ENCODE measurements around the gene PPP1R26.
"Not testable (repeated sequence)": the region's sequence is repeated elsewhere in the genome, so short reads cannot be mapped to it uniquely, and the experiment has no call there.

Gene PPP1R26, protein sequence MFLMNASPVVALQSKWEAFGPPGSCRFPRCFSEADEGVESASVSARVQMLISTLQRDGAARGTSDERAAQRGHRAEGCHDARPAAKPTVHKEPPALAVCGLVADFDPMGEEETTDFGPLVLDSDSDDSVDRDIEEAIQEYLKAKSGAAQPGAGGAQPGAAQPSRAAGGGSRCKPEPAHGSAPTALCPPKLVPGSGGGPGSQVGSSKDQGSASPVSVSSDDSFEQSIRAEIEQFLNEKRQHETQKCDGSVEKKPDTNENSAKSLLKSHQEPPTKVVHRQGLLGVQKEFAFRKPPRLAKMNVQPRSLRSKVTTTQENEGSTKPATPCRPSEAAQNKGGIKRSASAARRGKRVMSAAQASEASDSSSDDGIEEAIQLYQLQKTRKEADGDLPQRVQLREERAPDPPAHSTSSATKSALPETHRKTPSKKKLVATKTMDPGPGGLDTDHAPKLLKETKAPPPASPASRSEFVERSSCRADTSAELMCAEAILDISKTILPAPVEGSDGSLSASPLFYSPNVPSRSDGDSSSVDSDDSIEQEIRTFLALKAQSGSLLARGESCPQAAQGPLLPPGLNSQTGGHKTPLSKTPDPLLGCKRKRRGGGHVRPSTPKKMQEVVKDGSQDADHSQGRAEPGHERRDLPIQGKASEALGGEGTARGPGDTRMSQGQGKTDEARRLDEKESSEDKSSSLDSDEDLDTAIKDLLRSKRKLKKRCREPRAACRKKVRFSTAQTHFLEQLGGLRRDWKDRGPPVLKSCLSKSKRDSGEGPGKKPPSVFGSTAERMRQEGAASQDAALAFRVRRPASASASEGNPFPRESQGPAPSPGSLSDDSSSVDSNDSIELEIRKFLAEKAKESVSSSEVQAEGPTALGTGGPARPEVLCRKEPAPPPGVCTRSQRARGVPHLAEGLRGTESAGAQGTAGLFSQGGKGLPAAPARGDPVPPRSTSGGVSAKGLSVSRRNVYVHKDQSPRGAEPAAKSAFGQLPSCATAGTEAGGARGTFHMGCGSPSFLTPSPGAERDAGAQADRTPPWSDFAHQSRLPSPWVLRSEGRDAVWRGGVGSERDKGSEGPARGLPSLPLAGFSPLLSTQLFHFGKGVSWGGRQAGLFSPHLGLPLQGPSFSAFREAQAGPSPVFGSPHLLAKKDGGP (N-terminal part only)

DNA sequence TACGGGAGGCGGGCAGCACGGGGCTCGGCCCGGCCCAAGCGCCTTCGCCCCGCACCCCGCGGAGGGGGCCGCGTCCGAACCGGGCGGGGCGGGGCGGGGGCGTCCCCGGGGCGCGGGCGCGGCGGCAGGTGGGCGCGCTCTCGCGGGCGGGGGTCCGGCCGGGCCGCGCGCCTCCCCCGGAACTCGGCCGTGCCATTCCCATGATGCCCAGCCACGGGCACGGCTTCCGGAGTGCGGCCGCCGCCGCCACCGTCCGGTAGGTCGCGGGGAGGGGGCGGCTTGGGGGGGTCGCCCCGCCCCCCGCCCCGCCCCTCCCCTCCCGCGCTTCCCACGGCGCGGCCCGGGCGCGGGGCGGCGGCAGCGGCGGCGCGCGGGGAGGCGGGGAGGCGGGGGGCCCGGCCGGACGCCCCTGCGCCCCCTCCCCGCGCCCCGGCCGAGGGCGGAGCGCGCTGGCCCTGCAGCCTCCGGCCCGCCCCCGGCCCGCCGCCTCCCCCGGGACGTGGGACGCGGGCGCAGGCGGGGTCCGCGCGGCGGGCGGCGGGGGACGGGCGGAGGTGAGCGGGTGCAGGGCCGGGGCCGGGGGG lies at the start of gene PPP1R26:
Gene PPP1R26 (plus strand): TSS at position 314 of the 584 bp plus-strand sequence. CDS start 4,729 bp downstream, outside the sequence.
- no peak for DNase-seq (ENCODE audit: low read depth in 2 of 2)

DNA sequence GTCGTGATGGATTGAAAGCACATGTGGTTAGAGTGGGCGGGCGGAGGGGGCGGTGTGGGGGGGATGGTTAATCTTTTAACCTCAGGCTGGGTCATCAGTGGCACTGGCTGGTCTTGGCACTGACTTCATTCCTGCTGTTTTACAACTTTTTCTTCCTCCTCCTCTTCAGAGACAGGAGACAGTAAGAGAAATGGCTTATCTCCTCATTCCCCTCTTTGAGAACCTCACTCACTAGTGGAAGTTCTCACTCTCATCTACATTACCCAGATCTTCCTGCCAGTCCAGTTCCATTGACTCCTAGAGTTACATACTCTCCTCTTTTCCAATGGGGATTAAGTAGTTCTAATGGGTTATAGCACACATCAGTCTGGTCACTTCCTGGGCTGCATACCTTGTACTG lies 42.3 kb upstream of the PPP1R26 start:
- no peak for DNase-seq (ENCODE audit: low read depth in 2 of 2)

DNA sequence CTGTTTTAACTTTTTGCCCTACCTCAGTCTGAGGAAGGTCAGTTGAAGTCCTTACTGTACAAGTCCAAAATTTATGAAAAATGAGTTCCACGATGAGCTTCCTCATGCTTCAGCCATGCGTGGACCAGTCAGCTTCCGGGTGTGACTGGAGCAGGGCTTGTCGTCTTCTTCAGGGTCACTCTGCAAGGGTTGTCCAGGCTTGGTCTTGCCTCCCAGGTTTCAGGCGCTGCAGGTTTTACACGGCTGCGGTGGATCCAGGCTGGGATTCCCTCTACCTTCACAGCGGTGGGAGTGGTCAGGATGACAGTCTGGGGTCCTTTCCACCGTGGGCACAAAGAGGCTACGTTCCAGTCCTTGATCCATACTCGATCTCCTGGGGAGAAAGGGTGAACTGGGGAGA lies 41.9 kb upstream of the PPP1R26 start:
- DNase-seq (ENCODE audit: low read depth in 2 of 2), result not testable (repeated sequence)

DNA sequence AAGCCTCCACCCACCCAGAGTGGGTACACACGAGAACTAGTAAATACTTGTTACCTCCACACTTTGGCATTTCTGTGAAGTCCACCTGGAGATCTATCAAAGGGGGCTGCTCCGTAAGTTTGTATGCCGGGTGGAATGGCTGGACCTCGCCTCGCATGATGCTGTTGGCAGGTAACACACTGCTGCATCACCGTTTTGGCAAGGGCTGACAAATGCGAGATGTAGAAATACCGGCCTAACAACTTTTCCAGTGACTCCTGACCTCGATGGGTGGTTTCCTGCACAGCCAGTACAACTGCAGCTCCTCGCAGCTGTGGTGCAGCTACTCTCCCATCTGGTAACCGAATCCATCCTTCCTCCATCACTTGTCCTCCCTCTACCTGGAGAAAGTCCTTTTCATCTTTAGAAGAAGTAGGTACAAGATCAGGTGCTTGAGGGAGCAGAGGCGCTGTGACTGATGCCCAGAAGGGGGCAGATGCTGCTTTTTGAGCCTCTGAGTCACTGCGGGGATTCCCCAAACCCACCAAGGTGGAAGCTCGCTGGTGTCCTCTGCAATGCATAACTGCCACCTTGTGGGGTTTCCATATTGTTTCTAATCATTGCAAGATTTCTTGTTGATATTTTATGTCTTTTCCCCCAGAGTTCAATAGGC lies 40.9 kb upstream of the PPP1R26 start:
- DNase-seq (ENCODE audit: low read depth in 2 of 2), result not testable (repeated sequence)

DNA sequence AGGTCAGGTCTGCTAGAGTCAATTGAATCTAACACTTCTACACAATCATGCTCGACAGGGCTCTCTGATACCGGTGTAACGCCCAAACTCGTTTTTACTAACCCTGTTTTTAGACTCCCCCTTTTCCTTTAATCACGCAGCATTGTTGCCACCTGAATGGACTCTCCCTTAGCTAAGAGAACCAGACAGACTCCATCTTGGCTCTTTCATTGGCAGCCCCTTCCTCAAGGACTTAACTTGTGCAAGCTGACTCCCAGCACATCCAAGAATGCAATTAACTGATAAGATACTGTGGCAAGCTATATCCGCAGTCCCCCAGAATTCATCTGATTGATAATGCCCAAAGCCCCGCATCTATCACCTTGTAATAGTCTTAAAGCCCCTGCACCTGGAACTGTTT lies 40.1 kb upstream of the PPP1R26 start:
- not testable (repeated sequence) for DNase-seq (ENCODE audit: low read depth in 2 of 2)

DNA sequence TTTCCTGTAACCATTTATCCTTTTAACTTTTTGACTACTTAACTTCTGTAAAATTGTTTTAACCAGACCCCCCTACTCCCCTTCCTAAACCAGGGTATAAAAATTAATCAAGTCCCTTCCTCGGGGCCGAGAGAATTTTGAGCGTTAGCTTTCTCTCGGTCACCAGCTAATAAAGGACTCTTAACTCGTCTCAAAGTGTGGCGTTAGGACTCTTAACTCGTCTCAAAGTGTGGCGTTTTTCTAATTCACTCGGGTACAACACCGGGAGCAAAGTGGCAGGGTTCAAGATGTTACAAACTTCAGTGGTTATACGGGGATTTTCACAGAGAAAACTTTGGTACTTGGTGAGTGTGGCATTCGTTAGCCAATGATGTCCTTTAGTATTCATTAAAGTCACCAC lies 39.7 kb upstream of the PPP1R26 start:
- no peak for DNase-seq (ENCODE audit: low read depth in 2 of 2)

DNA sequence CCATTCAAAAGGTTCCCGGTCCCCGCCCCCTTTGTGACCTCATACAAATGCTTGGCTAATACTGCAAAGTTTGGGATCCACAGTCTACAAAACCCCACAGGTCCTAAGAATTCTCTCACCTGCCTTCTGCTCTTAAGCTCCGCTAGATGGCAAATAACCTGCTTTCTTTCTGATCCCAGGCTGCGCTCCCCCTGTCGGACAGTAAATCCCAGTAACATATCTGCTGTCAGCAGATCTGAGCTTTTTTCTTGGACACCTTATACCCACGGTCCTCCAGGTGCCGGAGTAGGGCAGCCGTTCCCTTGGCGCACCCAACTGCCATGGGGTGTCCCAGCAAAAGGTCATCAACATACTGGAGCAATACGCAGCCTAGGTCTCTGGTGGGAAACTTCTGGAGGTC lies 39.0 kb upstream of the PPP1R26 start:
- DNase-seq (ENCODE audit: low read depth in 2 of 2), result no peak

DNA sequence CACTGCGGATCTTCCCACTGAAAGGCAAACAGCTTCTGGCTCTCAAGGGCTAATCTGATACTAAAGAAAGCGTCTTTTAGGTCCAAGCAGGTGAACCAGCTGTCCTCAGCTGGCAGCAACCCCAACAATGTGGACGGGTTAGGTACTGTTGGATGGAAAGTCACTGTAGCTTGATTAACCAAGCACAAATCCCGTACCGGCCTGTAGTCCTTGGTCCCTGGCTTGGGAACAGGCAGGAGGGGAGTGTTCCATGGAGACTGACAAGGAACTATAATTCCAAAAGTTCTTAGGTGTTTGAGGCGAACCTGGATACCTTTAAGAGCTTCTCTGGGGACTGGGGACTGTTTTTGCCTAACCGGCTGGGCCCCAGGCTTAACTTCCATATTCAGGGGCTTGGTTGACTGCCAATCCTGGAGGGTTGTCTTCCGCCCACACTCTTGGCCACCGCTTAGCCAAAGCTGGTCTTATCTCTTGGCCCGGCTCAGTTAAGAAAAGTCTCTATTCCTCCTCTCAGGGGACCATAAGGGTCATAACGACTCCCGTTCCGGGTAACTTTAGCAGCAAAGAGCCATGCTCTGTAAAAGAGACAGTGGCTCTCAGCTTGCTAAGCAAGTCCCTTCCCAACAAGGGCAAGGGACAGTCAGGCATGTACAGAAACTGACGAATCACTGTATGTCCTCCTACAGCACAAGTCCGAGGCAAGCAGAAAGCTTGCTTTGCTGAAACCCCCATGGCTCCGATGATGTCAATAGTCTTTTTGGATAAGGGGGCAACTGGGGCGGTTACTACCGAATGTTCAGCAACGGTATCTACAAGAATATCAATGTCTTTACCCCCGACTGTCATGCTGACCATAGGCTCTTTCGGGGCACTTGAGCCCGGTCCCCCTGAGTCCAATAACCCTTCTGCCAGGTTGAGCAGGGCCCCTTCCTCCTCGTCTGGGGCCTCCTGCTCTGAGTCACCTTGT lies 38.2 kb upstream of the PPP1R26 start:
- DNase-seq (ENCODE audit: low read depth in 2 of 2), result not testable (repeated sequence)

DNA sequence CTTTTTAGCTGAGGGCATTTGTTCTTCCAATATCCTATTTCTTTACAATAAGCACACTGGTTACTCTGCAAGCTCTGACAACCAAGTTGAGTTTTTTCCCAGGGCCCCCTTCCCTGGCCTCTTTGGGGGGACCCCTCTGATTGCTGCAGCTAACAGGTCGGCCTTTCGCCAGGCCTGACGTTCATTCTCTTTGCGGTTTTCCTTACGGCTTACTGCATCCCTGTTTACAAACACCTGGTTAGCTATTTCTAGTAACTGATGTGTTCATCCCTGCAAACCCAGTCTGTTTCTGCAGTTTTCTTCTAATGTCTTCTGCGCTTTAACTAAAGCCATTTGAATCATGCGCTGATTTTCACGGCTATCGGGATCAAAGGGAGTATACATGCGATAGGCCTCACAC lies 37.5 kb upstream of the PPP1R26 start:
- no peak for DNase-seq (ENCODE audit: low read depth in 2 of 2)

DNA sequence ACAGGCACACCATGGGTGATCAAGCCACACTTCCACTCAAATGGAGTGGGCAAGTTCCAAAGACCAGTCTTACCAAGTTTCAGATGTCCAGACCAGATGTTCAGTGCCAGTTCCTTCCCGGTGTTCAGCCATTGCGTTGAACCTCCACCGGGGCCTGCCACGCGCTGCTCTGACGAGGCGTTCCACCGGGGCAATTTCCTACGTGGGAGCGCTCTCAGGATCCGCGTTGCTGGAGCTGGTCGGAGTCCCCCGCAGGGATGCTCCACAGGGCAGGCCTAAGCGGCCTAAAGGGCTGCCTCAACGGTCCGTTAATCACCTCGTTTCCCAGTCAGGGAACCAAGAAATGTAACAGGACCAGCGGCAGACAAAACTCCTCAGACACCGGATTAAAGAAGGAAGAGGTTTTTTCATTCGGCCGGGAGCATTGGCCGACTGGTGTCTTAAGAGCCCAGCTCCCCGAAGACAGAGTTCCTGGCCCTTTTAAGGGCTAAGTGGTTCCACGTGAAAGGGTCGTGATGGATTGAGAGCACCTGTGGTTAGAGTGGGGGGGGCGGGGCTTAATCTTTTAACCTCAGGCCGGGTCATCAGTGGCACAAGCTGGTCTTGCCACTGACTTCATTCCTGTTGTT lies 35.7 kb upstream of the PPP1R26 start:
- DNase-seq (ENCODE audit: low read depth in 2 of 2), result no peak

DNA sequence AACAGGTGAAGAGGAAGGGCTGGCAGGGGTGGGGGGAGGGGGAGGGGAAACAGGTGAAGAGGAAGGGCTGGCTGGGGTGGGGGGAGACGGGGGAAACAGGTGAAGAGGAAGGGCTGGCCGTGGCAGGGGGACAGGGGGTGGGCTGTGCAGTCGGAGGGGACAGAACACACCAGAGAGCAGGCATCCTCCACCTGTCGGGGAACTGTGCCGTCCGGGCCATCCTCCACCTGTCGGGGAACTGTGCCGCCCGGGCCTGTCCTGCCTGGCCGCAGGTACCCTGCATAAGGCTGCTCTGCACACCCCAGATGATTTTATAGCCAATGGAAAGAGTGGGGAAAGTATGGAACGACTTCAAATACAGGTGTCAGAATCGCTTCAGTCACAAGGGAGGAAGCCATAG lies 32.5 kb upstream of the PPP1R26 start:
- no peak for DNase-seq (ENCODE audit: low read depth in 2 of 2)

DNA sequence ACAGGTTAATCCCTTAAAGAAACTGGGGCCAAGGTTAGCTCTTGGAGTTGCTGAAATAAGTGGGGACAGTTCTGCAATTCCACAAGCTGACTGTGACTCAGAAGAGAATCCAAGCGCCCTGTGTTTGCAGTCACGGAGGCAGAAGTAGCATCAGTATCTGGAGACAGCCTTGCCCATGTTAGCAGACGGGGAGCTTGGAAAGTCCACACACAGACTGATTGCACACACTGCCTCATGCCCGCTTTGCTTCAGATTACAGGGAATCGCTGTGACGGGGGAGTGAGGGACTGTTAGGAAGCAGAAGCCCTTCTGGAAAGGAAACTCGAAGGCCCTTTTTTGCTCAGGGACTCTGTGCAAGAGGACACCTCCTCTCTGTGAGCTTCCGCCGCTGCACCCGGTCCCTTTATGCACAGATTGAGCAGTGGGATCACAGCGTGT lies 30.9 kb upstream of the PPP1R26 start:
- DNase-seq (ENCODE audit: low read depth in 2 of 2), result no peak

DNA sequence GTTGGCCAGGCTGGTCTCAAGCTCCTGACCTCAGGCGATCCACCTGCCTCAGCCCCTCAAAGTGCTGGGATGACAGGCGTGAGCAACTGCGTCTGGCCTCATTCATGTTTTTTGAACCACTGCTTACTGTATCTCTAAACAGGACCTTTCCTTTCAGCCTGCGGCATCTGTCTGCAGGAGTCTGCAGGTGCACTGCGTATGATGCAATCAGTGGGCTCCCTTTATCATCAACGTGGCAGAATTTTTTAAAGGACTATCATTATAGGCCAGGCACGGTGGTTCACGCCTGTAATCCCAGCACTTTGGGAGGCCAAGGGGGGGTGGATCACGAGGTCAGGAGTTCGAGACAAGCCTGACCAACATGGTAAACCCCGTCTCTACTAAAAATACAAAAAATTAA lies 30.1 kb upstream of the PPP1R26 start:
- DNase-seq (ENCODE audit: low read depth in 2 of 2), result not testable (repeated sequence)

DNA sequence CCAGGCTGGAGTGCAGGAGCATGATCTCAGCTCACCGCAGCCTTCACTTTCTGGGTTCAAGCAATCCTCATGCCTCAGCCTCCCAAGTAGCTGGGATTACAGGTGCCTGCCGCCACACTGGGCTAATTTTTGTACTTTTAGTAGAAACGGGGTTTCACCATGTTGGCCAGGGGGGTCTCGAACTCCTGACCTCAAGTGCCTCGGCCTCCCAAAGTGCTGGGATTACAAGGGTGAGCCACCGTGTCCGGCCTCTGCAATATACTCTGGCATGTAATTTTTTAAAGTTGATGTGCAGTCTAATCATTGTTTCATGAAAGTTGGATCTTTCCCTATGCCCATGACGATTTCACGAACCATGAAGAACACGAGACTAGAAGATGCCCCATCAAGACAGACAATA lies 28.6 kb upstream of the PPP1R26 start:
- DNase-seq (ENCODE audit: low read depth in 2 of 2), result no peak

DNA sequence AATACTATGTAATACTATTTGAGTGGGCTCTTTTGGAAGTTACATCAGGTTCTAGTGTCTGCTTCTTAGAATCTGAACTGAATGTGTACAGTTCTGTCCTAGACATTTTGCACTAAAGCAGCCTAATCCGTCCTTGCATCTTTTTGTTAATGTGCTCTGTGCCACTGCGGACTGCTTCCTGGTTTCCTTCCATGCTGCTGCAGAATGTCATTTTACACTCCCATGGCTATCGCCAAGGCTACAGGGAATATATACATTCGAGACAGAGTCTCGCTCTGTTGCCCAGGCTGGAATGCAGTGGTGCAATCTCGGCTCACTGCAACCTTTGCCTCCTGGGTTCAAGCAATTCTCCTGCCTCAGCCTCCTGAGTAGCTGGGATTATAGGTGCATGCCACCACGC lies 27.7 kb upstream of the PPP1R26 start:
- DNase-seq (ENCODE audit: low read depth in 2 of 2), result not testable (repeated sequence)

DNA sequence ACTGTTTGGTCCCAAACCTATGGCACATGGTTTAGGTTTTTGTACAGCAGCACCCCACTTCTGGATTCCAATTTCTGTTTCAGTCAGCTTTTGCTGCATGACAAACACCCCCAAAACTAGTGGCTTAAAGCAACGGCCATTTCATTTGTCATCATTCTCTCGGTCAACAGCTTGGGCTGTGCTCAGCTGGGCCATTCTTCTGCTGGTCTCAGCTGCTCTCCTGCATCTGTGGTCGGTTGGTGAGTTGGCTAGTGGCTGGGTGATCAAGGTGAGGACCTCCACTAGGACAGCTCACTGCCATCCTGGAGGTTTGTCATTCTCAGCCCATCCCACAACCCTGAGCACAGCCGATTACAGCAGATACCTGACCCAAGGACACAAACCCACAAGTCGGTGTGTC lies 24.8 kb upstream of the PPP1R26 start:
- no peak for DNase-seq (ENCODE audit: low read depth in 2 of 2)

DNA sequence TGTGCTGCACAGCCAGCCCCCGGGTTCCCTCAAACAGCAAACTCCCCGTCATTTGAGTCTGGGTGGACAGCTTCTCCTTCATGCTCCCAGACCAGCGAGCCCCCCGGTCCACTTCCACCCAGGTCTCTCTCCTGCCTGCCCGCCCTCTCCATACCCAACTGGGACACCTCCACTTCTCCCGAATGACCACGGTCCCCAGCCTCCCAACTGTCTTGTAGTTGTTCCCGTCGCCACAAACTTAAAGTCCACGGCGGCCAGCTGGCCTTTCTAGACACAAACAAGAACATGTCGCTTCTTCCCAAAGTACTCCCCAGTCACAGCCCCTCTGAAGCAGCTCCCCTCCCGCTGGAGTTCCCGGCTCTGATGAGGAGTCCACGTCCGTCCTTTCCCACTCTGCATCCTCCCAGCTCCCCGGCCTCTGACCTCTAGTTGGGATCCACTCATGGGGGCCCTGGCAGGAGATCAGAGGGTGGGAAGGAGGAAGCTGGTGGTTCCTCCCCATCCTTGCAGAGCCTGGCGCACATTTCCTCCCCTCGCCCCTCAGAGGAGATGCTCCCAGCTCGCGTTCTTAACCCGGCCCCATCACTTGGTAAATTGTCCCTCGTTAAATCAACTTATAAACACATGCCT lies 24.1 kb upstream of the PPP1R26 start:
- no peak for DNase-seq (ENCODE audit: low read depth in 2 of 2)

DNA sequence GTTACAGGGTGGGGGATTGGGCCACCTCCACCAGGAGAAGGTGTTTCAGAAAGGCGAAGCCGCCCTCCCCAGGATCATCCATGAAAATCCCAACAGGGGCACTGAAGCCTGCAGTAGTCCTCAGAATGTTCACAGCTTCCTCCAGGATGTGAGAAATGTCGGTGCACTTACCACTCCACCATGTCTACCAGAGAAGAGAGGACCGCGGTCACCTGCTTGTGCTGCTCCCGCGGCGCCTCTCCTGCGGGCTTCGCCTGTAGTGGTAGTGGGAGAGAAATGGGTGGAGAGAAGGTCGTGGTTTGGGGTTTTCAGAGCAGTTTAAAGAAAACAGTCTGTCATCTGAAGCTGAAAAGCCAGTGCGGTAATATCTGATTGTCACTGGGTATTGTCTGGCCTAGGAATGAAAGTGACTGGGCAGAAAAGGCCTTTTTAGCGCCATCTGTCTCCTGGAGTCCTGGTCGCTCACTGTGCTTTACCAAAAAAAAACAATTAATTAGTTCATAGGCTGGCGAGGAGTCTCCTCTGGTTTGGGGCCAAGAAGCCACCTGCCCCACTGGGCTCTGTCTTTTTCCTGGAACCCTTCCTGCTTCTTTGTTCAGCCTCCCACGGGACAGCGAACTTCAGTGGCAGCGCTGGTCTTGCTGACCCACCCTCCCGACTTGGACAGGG lies 23.0 kb upstream of the PPP1R26 start:
- DNase-seq (ENCODE audit: low read depth in 2 of 2), result no peak

DNA sequence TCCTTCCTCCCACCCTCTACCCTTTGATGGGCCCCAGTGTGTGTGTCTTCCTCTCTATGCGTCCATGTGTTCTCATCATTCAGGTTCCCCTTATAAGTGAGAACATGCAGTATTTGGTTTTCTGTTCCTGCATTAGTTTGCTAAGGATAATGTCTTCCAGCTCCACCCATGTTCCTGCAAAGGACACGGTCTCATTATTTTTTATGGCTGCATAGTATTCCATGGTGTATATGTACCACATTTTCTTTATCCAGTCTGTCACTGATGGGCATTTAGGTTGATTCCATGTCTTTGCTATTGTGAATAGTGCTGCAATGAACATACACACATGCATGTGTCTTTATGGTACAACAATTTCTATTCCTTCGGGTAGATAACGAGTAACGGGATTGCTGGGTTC lies 21.1 kb upstream of the PPP1R26 start:
- DNase-seq (ENCODE audit: low read depth in 2 of 2), result not testable (repeated sequence)

All from stimulated activated CD8-positive, alpha-beta memory T cell treated with anti-CD3 and anti-CD28 coated beads, Interleukin-2, amount 100 ng/mL, for 1 hour (primary cell).